T-helper 1 cell (primary cell): Measurements from ENCODE around the gene CKS2.

Source experiments
- DNase-seq, 5 donors: peaks; one replicate each; pipeline ENCODE4 v3.0.0-alpha.2; 2012 to 2020

The CKS2 gene

DNA sequence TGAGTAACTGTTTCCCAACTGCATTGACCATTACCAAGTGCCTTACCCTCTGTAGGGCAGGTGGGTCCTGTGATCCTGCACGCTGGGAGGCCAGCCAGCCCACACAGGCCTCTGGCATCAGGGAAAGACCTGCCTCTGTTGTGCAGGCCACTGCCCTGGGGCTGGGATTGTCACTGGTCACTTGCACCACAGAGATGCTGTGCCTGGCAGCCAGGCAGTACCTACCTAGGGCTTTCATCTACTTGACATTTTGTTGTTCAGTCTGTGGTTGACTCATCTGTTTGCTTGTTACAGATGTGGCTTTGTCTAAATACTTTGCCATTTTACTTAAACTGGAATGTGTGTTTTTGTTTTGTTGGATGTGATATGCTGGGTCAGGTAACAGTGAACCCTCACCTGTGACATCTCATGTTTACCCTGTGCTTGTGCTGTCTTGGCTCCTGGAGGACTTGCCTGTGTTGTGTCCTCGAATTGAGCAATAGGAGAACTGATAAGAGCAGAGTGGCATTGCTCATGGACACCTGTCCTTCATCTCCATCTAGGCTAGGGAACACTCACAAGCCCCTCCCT lies 40.1 kb downstream of the CKS2 start:
- DNase-seq: no peak

DNA sequence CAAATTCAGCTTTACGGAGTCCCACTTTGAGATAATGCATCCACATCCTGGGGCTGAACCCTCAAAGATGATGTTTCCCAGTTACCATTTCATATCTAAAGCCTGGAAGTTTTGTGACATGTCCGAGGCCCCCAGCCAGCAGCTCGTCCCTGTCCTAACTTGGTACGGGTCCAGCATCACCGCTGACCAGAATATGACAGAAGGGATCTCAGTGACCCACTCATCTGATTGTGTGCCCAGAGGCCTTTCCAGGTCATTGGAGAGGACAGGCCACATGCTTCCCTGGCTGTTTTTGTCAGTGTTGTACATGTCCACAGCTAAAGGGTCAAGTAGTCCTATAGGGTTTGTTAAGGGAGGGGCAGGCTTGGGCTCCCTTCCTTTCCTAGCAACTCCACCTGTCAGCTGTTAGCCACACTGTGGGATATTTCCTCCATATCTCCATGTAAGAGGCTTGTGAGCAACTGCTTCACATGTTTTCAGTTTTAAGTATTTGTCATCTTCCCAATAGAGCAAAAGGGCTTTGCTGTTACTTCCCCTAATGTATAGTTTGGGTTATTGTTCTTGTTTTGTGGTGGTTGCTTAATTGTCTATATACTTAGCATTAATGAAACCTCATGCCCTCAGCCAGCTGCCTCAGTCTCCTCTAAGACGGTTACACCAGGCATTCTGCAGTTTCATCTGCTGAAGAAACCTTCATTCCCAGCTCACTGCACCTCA lies 40.7 kb downstream of the CKS2 start:
- no peak for DNase-seq

DNA sequence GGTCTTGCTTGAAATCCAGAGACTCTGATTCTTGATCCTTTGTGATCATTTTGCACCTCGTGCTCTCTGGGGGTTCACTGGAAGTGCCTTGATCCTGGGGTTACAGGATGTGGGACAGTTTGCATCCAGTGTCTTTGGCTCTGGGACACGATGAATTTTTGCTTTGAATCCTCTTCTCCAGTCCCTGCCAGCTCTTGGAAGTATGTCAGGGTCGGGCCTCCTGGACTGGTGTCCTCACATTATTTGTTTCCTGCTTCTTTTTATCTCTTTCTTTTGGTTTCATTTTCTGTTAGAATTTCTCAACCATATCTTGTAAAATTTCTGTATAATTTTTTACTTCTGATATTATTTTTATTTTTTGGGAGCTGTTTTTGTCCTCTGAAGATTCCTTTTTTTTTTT lies 41.5 kb downstream of the CKS2 start:
- DNase-seq: no peak

DNA sequence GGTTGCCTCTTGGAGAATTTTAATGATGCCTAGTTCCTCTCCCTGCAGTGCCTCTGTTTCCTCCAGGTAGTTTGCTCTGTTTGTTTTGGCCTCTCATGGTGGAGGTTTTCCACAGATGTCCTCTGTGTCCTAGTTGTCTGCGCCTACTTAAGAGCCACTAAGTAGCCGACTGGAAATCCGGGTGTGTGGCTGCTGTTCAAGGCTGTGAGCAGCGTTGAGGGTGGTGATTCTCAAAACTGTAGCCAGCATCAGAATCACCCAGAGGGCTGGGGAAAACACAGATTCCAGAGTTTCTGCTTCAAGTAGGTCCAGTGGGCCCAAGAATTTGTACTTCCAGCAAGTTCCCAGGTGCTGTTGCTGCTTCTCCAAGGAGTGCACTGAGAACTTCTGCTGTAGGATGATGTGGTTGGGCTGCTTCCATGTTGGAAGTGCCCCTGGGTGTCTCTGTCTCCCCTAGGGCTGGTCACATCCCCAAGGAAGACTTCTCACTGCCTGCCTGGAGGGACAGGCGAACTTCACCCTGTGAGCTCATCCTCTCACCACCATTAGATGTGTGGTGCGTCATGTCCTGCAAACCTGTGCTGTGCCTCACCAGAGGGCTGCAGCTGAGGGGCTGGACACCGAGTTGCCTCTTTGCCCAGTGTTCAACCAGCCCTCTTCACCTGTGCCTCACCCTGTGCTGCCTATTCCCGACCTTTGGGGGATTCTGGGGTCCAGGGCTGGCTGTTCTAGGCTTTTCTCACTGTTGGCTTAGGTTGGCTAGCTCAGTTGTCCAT lies 42.1 kb downstream of the CKS2 start:
- no peak for DNase-seq

DNA sequence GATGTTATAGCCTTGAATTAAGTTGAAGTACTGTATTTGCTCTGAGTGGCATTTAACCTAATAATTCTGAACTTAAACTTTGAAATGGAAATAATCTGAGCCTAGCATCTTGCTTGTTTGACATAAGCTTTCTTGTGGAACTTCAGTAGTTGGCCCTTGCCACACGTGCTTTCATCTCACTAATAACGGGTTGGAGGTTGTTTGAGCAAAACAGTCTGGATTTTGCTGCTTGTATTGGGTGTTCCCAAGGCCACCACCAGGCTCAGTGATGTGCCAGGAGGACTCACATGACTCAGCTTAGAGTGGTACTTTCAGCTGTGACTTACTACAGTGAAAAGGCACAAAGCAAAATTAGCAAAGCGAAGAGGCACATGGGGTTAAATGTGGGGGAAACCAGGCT lies 43.0 kb downstream of the CKS2 start:
- DNase-seq: no peak

DNA sequence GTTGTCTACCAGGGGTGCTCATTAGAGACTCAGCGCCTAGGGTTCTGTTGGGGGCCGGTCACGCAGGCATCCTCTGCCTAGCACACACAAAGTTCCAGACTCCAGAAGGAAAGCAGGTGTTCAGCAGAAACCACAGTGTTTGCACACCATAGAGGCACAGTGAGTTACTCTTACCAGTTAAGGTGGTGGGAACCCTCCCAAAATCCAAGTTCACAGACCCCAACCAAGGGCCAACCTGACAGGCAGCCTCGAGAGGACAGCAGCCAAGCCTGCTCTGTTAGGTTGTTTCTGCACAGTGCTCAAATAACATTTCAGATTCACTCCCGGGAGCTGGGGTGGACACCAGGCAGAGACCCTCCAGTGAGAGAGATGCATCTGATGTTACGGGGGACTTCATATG lies 43.5 kb downstream of the CKS2 start:
- no peak for DNase-seq

DNA sequence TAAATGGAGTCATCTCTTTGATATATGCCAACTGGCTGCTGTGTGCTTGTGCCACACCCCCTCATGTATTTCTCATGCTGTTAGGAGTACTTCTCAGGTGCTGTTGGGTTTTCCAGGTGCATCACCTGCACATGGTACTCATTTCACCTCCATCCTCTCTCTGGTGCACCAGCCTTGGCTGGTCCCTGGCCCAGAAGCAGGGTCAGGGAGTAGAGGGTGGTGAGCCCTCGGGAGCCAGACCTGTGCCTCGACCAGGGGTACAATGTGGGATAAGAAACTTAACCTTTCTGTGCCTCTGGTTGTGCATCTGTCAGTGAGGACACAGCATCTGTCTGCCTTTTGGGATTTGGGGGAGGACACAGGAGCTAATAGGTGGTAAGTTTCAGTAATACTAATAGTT lies 45.8 kb downstream of the CKS2 start:
- no peak for DNase-seq

DNA sequence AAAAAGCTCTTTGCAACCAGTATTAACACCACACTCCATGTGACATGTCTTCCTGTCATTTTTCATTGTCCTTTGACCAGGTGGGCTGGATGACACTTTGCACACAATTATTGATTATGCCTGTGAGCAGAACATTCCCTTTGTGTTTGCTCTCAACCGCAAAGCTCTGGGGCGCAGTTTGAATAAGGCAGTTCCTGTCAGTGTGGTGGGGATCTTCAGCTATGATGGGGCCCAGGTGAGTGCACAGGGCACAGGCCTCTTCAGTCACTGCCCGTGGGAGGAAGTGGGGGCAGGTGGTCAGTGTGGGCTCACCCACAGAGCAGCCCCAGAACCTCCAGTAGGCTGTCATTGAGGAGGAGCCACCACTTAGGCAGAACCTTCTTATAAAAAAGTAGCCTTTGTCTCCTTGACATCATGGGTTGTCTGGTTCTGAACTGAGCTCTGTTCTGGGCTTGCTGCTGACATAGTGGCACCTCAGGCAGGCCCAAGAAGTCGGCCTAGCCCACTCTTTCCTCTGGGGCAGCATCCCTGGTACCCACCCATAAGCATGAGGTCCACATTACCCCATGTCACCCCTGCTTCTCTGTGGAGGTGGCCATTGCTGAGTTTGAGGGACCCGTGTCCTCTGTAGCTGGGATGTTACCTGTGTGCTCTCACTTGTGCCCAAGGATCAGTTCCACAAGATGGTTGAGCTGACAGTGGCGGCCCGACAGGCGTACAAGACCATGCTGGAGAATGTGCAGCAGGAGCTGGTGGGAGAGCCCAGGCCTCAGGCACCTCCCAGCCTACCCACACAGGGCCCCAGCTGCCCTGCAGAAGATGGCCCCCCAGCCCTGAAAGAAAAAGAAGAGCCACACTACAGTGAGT lies 46.6 kb downstream of the CKS2 start:
- no peak for DNase-seq

DNA sequence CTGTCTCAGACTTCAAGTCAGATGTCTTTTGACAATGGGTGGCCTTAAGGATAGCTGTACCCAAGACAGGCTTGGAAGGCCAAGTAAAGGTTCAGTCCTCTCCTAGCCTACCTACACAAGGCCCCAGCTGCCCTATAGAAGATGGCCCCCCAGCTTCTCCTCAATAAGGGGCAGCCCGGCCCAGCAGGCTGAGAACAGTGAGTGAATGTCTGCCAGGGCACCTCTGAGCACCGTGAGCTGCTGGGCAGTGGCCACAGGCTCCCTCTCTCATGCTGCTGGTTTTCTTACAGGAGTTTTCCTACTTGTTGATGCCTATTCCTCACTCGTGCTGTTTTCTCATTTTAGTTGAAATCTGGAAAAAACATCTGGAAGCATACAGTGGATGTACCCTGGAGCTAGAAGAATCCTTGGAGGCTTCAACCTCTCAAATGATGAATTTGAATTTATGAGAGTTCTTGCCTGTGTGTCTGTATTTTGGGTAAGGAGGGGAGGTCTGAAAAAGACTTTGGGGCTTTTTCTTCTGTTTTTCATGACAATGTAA lies 47.5 kb downstream of the CKS2 start:
- no peak for DNase-seq

DNA sequence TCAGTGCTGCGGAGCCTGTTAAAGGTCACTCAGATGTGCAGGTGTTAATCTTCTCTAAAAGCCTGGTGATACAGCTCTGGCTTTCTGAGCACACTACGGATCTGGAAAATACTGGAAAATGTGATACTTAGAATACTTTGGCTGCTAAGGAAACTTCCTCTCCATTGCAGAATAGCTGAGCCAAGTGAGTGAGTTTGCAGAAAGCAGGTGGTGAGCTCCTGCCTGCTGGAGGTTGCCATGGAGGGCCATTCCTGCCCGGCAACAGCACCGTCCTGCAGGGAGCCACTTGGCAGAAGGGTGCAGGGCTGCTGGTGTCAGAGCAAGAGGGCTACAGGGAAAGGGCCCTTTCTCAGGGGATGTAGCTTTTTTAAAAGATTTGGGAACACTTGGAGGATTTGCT lies 48.0 kb downstream of the CKS2 start:
- DNase-seq: no peak

DNA sequence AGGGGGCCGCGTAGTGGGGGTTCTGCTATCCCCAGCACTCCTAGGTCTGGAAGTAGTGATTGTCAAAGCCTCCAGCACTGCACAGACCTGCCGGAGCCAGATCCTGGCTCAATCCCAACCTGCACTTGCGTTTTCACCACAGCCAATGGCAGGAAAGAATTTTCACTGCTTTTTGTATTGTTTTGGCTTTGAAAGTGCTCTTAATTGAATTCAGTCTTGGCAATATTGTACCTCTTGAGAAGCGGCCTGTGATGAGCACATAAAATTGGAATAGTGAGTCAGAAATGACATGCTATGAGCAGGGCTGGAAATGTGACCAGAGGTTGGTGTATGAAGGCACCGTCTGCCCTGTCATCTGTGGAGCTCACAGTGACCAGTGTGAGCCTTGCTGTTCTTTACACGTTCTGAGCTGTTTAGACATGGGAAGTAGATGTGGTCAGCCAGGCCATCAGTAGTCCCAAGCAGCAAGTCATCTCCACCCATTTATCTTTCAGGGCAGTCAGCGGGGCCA lies 48.8 kb downstream of the CKS2 start:
- DNase-seq: no peak

DNA sequence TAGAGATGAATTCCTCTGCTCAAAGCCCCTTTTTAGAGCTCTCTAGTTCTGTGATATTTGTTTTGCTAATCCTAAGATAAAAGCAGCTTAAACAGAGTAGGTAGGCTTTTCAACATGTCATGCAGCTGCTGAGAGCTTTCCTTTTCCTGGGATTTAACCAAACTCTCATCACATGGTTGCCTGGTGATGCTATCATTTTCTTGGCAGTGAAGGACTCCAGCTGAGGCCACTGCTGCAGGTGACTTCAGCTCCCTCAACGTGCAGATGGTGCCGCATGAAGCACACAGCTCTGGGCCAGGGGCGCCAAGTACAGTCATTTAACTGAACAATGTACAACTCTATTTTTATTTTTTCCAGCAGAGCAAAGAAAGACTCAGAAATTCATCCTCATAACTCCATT lies 49.5 kb downstream of the CKS2 start:
- no peak for DNase-seq

DNA sequence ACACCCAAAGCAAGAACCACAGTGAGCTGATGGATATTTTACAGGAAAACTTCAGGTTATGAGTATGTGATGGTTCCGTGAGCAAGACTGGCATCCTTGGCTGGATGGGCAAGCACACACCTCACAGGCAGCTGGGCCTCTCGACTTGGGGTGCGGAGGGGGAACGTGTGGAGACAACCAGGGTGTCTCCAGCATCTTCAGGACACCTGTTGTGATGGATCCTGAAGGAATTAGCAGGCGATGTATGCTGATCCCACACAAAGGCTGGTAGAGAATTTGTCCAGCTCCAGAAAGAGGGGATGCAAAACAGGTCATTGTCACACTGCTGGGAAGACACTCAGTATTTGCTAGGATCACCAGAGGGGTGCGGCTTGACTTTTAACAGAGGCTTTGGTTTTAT lies 50.0 kb downstream of the CKS2 start:
- DNase-seq: no peak

DNA sequence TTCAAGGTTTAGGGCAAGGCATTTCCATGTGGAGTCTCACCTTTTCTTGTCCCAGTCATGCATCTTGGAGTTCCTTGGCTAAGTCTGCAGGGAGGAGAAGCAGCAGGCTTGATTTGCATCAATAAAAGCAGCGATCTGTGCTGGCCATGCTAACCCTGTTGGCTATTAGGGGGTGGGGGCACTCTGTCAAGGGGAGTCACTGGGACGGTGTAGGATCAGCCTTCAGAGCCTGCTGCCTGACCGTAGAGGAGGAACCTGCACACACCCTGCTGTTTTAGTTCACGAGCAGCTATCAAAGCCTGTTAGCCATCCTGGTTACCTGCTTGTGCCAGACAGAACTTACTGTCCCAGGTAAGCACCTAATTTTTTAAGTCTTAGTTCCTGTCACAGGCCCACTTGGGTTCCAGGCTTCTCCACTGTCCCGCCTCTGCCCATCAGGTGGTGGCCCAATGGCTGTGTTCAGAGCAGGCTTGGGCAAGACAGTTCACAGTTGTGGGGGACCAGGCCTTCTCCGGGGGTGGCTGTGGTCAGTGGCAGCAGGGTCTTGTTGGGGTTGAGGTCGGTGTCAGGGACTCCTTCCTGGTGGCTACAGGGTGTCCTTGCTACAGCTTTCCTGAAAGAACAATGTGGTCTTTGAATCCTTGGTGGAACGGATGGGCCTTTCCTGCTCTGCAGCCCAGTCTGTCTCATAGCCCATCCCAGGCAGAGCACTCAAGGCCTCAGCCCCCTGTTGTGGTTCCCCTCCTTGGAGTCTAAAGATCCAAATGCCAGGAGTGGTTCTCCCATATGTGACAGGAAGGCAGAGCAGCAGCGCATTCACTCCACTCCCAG lies 51.0 kb downstream of the CKS2 start:
- DNase-seq: peak in 1 of 5 donors; percentile 2

DNA sequence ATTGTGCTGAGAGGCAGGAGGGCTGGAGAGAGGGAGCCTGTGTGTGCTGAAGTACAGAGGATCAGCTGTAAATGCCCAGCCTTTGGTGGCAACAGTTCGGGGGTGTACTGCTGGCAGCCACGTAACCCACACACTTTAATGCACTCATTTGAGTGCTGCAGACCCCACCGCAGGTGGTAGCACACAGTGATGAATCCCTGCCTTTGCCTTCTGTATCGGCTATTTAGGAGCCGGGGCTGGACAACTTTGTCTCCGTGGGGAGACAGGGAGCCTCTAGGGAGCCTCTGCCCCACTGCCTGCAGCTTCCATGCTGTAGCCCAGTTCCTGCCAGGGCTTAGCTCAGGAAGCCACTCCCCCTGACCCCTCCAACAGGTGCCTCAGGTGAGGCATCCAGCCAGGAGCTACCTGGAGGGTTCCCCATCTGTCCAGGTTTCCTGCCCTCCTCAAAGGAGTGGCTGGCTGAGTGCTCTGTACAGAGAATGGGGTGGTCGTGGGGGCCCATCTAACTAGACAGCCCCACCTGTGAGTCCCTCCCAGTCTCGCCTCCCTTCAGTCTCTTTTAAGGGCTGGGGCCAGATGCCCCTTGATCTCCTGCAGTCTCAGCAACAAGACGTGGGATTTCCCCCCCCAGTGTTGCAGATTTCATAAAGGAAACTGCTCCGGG lies 51.8 kb downstream of the CKS2 start:
- peak in 1 of 5 donors; percentile 3 for DNase-seq

DNA sequence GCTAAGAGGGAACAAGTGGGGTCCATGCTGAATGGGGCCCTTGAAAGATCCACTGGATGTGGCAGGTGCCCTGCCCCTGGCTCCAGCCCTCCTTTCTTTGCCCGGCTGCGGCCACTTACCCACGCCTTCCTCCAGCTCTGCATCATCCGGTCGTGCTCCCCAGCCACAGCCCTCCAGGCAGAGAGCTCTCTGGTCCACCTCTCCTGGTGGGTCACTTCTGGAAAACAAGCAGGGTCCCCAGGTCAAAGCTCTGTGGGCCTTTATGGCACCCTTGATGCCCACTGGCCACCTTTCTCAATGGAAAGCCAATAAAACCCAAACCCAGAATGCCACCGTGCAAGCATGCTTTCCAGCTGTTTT lies 52.3 kb downstream of the CKS2 start:
- DNase-seq: no peak

DNA sequence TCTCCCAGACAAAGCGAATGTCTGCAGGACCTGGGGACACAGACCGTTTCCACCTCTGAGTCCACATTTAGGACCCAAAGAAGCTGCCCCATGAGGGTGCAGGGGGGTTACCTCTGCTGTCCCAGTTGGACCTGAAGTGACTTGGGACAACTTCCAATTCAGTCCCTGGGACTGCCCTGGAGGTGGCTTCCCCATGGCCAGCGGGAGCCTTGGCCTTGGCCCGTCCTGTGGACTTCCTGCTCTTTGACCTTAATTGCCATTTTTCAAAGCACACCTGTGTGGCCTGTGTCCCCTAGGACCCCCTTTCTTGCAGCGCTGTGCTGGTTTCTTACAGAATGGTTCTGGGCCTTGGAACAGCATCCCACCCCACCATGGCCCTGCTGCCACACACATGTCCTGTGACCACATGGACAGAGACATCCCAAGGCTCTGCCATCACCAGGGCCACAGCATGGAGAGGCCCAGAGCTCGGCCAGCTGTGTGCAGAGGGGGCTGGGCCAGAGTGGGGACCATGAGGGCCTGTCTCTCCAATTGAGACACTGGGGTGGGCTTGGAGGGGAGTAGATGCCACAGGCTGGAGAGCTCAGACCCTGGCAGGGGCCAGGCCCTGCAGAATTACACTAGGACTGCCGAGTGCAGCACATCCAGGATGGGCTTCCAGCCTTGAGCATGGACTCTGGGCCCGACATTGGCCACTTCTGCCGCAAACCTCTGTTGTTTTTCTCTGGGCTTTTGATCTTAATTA lies 53.1 kb downstream of the CKS2 start:
- DNase-seq: no peak

DNA sequence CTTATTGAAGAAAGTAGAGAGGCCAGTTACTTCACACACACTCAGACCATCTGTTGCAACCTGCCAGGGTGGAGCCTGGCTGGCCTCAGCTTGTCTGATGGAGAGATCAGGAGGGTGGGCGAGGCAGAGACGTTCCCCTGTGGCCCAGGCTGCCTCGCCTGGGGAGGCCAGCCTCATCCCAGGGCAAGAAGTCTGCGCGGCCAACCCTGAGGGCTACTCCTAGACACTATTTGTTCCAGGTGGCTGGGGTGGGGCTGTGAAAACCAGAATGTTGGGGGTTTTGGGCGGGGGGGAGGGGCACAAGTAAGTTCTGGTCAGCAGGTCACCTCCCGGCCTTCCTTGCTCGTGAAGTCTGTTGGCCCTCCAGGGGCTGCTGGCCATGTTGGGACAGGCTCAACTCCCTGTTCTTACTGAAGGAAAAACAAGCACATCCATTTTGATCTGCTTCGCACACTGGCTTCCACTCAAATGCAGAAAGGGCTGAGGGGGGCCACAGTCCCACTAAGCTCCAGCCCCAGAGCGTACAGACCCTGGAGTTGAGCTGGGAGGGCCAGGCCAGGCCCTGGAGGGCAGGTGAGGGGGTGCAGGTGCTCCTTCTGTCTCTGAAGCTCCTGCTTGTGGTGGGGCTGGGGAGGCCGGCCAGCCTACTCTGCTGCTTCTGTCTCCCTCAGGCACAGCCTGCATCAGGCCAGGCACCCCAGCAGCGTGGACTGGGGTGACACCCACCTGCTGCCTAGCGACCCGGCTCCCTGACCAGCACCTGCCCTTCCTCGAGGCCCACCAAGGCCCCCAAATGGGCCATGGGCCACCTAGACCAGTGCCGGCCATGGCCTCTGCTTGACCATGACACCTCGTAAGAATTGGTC lies 53.9 kb downstream of the CKS2 start:
- DNase-seq: no peak

DNA sequence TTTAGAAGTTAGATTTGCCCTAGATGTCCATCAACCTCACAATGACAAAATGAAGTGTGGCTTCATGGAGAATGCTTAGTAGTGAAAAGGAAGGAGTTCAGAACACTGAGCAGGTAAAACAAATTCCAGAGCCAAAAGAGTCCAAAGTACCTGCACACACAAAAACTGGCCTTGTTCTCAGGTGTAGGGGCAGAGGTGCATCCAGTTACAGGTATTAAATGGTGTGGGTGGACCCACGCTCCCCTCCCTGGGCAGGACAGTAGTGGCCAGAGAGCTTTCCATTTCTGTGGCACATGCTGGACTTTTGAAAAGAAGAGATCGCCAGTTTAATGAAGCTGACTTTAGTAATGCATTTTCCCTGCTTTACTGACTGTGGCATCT lies 54.5 kb downstream of the CKS2 start:
- DNase-seq: no peak
